Ovary (tissue), 3 donors: ENCODE results near the gene NEDD4L.

Experiments
- CTCF ChIP-seq, 3 donors: fragments of 450-650 bp in 2 of 3; fragments of 200-600 bp in 1 of 3; IDR thresholded peaks; one replicate each; pipeline versions ENCODE4 v1.5.1 to v1.8.0; 2016 to 2022; ENCODE audit warnings: antibody characterized with exemption in 3 of 3, mild to moderate bottlenecking in 1 of 3
- POLR2A ChIP-seq: fragments of 450-650 bp; IDR thresholded peaks from one replicate; pipeline ENCODE4 v1.6.1; 2017; ENCODE audit warnings: antibody characterized with exemption, mild to moderate bottlenecking, moderate library complexity
- donor health status: DM: no; HTN: no; CAD: no.

- TF ChIP-seq CTCF (IDR thresholded peaks at IDR 0.05) (no peak), POLR2A (no peak)
Observed at GRCh38 chr18:58004317-58004716, 39.7 kb upstream of the NEDD4L start.
